Measurements from ENCODE around the gene TBXAS1.
"Not testable (repeated sequence)": the region's sequence is repeated elsewhere in the genome, so short reads cannot be mapped to it uniquely, and the experiment has no call there.

TBXAS1 gene

DNA sequence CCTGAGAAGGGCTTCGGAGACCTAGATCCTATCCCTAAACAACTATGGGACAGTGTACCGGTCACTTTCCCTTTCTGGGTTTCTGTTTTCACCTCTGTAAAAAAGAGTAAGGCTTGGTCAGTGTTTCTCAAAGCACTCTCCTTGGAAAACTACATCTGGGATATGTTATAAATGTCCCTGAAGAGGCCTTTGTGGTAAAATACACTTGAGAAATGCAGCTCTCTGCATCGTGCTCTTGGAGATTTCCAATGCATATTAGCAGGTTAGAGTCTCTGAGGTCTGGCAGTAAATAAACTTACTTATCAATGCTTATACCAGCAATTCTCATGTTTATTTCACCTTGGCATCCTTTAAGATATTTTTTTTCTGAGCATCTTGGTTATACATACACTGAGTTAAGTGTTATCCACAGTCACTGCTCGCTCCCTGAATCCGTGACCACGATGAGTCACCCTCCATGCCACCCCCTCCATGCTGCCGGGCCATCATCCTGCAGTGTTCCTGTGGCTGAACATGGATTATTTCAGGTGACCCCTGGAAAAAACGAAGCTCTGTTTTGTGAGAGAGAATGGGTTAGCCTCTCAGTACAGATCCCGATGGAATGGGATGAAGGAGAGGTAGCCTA lies 3.3 kb upstream of the TBXAS1 start:
- FAIRE-seq (no peak), DNase-seq (ENCODE audit: low spot score) (peak; percentile 50)

DNA sequence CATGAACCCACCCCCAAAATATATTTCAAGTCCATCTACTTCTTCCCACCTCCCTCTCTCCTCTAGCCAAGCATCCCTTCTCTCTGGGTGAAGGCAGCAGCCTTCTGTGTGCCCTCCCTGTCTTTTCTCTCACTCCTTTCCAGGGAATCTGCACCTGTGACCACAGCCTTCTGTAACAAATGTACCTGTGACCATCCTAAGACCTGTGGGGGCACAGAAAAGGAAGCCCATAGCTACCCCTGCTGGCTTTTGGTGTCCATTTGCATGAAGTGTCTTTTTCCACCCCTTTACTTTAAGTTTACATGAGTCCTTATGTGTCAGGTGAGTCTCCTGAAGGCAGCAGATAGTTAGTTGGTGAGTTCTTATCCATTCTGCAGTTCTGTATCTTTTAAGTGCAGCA lies 2.0 kb upstream of the TBXAS1 start:
- FAIRE-seq (no peak), DNase-seq (ENCODE audit: low spot score) (no peak)

DNA sequence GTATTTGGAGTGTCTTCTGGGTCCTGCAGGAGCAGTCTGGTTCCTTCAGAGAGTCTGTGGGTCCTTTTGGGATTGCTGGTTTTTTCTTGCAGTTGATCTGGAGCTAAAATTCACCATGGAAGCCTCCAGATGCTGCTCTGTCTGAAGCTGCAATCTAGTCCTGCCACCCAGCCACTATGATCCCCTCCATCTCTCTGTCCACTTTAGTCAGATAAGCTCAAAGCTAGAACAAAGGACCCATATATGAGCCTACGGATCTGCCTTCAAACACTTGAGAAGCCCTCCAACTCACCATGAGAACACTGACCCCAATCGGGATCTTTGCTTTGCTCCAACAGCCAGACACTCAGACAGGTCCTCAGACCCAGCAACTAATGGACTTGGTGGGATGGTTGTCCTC lies 618 bp upstream of the TBXAS1 start:
- DNase-seq (ENCODE audit: low spot score) (no peak), FAIRE-seq (no peak)

DNA sequence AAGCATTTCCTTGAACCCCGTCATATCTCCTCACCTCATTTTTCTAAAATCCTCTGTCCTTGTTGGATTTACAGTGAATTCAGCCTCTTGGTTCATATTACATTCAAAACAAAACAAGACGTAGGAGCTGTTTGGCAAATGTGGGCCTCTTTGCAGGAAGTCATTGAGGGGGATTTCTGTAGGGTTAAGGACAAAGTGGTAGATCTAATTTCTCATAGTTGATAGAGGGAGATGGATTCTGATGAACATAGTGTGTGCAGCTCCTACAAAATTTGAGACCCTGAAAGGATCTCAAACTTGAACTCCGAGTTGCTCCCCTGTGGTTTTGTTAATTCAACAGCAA lies 682 bp downstream of the TBXAS1 start:
- DNase-seq (ENCODE audit: low spot score) (no peak), FAIRE-seq (no peak)

DNA sequence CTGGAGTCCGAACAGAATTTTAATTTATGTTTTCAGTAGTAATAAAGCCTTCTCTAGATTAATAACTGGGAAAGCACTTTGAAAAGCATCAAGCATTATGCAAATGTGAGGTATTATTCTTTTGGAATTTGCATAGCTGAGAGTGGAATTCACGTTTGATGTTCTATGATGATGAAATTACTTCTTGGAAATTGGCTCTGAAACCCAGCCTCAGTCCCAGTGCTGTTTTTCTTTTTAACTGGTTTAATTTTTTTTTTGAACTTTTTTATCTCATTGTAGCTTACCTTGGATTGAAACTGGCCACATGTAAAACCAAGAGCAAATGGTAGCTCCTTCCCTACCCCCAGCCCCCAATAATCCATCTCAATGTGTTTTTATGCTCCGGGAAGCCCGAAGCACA lies 1.2 kb downstream of the TBXAS1 start:
- DNase-seq (ENCODE audit: low spot score), result no peak
- FAIRE-seq, result no peak

DNA sequence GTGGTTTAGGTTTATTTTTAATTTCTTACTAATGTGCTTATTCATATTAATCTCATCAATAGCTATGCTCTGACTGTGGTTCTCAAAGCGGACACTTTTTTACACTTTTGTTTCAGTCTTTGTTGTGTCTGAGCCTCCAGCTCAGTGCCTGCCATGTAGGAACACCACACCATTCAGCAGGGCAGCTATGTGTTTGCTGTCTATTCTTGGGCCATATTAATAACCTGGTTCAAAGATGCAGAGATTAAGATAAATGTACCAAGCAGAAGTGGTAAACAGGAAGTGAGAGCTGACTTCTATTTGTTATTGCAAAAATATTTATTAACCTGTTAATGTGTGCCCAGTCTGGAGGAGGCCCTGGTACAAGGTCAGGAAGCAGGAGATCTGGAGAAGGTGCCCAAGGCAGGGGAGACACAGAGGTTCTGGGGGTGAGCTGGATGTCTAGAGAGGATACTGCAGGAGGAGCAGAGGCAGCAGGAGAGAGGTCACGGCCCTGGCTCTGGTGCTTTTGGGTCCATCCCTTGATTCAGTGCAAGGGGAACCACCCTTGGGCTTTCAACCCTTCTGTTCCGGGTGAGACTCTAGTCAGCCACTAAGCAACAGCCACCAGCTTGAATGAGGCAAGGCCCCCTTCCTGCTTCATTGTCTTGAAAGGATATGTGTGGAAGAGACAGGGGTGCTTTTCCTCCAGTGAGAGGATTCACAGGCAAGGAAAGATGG lies 1.9 kb downstream of the TBXAS1 start:
- DNase-seq (ENCODE audit: low spot score) (no peak), FAIRE-seq (no peak)

DNA sequence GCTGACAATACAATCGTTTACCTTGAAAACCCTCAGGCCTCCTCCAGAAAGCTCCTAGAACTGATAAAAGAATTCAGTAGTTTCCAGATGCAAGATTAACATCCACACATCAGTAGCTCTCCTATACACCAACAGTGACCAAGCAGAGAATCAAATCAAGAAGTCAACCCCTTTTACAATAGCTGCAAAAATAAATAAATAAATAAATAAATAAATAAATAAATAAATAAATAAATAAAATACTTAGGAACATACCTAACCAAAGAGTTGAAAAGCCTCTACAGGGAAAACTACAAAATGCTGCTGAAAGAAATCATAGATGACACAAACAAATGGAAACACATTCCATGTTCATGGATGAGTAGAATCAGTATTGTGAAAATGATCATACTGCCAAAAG lies 6.8 kb downstream of the TBXAS1 start:
- not testable (repeated sequence) for DNase-seq (ENCODE audit: low spot score); FAIRE-seq

DNA sequence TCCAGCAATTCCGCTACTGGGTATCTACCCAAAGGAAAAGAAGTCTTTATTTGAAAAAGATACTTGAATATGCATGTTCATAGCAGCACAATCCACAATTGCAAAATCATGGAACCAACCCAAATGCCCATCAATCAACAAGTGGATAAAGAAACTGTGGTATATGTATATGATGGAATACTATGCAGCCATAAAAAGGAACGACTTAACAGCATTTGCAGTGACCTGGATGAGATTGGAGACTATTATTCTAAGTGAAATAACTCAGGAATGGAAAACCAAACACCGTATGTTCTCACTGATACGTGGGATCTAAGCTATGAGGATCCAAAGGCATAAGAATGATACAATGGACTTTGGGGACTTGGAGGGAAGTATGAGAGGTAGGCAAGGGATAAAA lies 8.2 kb downstream of the TBXAS1 start:
- DNase-seq (ENCODE audit: low spot score); FAIRE-seq: not testable (repeated sequence)

DNA sequence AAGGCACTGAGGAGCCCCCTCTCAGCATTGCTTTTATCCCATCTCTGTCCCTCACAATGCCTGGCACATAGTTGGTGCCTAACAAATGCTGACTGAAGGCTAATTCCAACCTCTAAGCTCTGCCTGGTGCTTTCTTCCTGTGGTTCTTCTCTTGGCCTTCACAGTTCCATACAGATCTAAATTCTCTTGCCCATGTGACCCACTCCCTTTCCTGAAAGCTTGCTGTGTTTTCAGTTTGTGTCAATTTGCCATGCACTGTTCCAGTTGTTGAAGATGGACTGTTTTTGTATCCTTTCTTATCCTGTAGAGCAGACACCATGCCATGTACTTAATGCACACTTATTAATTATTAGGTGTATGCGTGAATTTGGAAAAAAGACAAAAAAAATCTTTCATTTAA lies 9.2 kb downstream of the TBXAS1 start:
- FAIRE-seq, result no peak

DNA sequence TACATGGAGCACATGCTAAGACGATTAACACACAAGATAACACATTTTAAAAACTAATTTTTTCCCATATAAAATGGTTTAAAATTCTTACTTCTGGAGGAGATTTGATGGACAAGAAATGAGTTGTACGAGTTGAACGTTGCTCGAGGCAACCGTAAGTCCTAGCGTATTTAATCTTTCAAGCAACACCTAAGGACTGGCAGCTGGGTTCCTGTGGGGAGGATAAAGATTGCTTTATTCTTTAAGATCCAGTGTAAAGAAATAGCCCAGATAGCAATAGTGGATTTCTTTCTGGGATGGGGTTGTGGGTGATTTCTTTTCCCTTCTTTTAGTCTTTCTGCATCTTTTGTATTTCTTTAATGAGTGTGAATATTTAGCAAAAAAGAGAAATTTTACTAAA lies 9.8 kb downstream of the TBXAS1 start:
- DNase-seq (ENCODE audit: low spot score) (no peak), FAIRE-seq (no peak)

More for the DNA sequence above, 9.2 kb downstream of the TBXAS1 start:
- no peak for DNase-seq (ENCODE audit: low spot score)

DNA sequence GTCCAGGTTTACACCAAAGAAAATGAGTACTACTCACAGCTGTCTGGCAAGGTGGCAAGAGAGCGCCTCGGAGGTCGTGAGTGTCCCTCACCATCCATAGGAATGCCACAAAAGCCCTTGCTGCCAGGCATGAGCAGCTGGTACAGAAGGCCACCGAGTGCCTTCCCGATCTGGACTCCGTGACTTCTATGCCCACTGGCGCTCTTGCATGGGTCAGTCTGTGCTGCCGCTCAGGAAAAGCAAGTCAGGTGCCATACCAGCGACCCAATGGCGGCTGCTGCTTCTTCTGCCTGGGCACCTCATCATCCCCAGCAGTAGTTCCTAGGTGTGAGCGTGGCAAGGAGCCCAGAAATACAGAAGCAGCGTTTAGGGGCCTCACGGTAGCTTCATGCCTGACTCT lies 11.7 kb downstream of the TBXAS1 start:
- no peak for DNase-seq (ENCODE audit: low spot score)
- no peak for FAIRE-seq

DNA sequence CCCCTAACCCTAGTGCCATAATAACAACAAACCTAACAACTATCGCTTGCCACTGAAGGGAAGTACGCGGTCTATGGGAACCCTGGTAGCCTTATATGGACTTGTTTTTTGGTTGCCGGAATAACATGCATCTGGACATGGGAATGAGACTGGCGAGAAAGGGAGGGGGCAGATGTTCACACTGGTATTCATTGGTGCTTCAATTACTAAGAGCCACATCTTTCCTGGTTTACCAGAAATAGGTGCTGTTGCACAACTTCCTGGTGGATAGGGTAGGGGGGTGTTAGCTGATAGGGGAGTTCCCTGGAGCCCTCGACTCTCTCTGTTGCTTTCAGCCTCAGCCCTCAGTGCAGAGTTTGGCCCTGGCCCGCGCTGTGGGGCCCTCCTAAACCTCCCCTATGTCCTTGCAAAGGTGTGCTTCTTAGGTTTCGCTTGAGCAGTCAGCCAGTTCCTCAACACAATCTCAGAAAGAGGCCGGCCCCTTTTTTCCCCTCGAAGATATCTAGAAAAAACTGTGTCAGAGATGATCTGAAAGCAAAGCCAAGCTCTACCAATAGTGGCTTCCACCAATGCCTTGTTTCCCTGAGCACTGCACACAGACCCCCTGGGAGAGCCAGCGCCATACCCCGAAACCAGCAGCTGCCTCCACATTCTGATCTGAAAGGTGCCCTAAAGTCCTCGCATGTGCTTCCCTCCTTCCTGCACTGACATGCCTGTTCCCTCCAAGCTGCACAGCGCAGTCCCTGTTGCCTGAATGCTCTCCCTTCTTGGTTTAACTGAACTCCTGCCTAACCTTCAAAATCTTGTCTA lies 13.5 kb downstream of the TBXAS1 start:
- FAIRE-seq (no peak), DNase-seq (ENCODE audit: low spot score) (no peak)

DNA sequence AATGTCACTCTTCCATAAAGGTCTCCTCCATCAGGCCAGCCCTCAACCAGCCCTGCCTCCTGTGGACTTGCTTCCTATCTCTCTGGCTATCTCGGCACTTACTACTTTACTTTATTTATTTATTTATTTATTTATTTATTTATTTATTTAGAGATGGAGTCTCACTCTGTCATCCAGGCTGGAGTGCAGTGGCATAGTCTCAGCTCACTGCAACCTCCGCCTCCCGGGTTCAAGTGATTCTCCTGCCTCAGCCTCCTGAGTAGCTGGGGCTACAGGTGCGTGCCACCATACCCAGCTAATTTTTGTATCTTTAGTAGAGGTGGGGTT lies 14.1 kb downstream of the TBXAS1 start:
- DNase-seq (ENCODE audit: low spot score); FAIRE-seq: not testable (repeated sequence)

DNA sequence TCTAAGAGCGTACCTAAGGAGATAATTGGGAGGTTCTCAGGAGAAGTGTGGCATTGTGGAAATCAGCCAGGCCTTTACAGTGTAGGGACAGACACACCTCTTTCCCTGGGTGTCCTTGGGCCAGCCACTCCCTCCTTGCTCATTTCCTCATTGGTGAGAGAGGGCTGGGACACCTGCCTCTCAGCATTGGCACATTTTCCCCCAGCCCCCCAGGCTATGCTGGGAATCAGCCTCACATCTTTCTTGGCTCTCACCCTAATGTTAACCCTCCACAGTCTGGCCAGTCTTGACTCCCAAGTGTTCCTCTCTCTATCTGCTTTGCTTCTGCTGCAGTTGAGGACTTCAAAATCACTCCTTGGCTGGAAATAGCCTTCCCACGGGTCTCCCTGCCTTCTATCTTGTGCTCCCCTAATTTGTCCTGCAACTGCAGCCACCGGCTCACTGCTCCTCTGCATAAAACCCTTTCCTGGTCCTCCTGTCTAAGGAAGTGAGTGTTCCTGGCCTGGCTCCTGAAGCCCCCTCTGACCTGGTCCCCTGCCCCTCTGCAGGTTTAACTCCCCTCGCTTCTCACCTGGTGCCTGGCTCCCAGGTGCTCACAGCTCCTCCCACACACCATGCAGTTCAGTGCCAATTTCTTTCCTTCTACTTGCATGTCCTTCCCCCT lies 15.8 kb downstream of the TBXAS1 start:
- DNase-seq (ENCODE audit: low spot score) (no peak), FAIRE-seq (no peak)

DNA sequence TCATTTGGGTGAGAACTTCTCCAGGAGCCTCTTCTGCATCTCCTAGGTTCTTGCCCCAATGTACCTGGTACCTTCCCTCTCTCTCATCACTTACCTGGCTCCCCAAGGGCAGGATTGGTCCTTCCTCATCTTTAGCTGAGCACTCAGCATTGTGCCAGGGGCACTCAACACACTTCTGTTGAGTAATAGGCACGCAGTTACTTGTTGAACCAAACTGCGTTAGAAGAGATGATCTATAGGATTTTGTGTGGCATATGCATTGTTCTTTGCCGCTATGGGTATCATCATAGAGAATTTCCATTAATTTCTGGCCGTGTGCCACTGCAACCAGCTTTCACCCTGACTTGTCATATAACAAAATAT lies 16.4 kb downstream of the TBXAS1 start:
- FAIRE-seq, result no peak
- DNase-seq (ENCODE audit: low spot score), result no peak

DNA sequence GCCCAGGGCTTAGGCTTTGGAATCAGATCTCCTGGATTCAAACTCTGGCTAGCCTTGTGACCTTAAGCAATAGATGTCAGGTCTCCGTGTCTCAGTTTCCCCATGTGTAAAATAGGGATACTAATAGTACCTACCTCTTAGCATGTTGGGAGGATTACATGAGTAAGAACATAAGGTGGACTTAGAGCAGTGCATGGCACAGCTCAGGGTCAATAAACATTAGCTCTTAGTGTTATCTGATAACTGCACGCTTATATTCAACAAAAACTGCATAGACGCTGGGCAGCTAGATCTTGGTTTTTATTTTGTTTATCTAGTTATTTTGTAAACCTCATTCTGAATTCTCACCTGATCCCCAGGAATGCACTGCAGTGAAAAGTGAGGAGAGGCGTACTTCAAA lies 17.2 kb downstream of the TBXAS1 start:
- FAIRE-seq, result no peak
- DNase-seq (ENCODE audit: low spot score), result no peak

DNA sequence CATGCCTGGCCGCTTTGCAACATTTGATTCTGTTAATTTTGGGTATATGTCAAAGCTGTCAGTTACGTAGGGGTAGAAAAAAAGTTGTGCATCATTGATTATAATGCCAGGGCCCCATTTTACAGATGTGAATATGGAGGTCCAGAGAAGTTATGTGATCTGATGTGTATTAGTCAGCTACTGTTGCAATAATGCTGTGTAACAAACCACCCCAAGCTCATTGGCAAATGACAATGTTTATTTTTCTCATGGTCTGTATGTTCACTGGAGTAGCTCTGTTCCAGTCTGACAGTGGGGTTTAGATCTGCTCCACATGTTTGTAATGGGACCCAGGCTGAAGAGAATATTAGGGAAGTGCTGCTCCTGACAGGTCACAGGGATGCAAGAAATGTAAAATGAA lies 19.2 kb downstream of the TBXAS1 start:
- FAIRE-seq (no peak), DNase-seq (ENCODE audit: low spot score) (no peak)

DNA sequence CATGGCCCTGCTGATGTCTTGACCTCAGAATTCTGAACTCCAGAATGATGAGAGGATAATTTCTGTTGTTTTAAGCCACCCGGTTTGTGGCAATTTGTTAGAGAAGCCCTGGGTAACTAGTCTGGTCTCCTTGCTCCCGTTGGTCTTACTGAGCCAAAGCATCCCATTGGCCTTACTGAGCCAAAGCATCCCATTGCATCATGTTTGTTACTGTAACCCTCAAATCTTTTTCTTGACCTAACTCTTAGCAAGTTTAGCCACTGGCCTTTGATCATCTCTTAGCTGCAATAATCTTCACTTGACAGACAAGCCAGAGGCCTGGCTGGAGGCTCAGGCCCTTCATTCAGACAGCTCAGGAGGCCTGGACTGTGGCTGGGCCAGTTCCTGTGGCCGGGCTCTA lies 21.8 kb downstream of the TBXAS1 start:
- no peak for DNase-seq (ENCODE audit: low spot score)
- no peak for FAIRE-seq

DNA sequence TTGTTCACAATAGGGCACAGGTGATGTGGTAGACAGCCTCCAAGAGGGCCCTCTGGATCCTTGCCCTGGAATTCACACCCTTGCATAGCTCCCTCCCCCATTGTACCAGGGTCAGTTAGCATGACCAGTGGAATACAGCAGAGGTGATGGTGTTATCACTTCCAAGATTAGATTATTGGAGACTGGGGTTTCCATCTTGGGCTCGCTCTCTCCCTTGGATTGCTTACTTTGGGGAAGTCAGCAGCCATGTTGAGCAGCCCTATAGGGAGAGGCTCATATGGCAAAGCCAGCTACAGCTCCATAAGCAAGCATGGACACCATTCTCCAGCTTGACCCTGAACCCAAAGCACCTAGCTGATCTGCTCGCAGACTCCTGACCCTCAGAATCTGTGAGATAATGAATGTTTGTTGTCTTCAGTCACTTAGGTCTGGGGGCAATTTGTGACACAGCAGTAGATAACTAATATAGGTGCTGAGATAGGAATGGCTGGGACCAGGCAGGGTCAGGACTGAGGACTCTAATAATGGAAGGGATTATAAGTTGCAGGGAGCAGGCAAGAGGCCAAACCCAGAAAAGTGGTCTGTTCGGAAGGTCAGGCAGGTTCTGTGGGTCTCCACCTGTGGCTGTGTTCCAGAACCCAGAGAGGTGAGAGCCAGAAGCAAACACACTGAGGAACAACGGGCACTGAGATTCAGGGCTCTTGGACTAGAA lies 22.9 kb downstream of the TBXAS1 start:
- FAIRE-seq, result no peak
- DNase-seq (ENCODE audit: low spot score), result no peak

DNA sequence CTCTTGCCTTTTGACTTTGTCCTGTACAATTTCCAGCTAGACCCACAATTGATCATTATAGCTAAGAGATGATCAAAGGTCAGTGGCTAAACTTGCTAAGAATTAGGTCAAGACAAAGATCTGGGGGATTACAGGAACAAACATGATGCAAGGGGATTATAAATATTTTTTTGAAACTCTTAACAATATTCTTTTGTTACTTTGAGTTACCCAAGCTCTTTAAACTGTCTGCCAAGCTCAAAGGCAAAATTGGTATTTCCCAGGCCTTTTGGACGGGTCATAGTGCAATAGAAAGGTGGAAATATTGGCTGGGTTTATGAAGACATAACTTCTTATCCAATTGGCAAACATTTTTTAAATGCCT lies 23.4 kb downstream of the TBXAS1 start:
- FAIRE-seq, result no peak
- DNase-seq (ENCODE audit: low spot score), result no peak

DNA sequence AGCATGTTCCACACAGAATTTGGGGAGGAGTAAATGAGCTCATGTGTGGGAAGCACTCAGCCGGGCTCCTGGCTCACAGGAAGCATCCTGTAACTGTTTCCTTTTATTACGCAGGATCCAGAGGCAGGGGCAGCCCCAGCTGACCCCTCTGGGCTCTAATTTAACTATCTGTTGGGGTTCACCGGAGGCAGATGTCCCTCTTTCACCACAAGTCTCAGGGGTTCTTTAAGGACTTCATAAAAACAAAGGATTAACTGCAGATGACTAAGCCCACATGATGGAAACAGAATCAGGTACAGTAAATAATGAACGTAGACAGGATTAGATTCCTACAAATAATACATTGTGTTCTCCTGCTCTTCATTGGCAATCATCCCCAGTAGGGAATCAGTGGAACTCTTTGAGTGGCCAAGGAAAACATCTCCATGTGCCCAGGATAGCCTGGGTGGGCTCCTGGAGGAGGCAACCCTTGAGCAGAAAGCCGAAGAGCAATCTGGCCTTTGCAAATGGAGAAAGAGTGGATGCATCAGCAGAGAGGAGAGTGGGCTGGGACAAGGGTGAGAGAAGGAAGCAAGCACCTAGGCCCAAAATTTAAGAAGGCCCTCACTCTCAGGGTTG lies 24.6 kb downstream of the TBXAS1 start:
- no peak for DNase-seq (ENCODE audit: low spot score)
- no peak for FAIRE-seq

All from urothelium cell line (cell line).